NCI-H1105 treated with DMSO at 0.1 percent for 48 hours (cell line): ENCODE data around the gene DYRK3.
A peak's percentile ranks its signal among the peaks of the same experiment; 100 is the strongest.
"Not testable (repeated sequence)": the region's sequence is repeated elsewhere in the genome, so short reads cannot be mapped to it uniquely, and the experiment has no call there.

ENCODE experiments used
- DNase-seq: peaks from one replicate; lab custom pipeline; 2025; lab: John Stamatoyannopoulos, UW

The DYRK3 gene

DNA sequence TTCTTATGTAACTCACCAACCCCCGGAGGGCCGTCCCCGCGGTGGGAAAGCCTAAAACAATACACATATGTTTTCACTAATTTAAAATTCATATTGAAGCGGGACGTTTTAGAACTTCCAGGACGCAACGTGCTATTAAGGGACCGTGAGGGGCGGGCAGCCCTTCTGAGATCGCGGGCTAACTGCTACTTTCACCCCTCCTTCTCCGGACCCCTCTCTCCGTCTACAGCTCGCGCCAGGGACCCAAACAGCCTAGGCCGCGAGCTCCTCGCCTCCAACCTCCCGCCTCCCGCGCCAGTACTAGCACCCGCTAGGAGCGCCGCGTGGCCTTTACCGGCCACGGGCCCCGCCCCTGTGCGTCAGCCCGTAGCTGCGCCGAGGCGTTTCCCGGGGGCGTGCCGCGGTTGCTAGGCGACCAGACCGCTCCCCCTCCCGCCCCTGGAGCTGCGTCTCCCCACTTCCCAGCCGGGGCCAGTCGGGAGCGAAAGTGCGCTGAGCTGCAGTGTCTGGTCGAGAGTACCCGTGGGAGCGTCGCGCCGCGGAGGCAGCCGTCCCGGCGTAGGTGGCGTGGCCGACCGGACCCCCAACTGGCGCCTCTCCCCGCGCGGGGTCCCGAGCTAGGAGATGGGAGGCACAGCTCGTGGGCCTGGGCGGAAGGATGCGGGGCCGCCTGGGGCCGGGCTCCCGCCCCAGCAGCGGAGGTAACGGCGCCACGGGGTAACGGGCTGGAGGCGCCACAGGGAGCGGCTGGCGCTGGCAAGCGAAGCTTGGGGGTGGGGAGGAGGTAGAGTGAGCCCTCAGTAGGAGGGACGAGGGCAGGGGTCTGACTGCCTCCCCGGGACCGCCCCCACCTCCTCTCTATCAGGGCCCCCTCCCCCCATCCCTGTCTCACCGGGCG, at the start of gene DYRK3:
TSS of gene DYRK3 (plus strand) at position 457 of the 898 bp plus-strand sequence. CDS start at position 625, 168 bp downstream.
- DNase-seq: peak; percentile 93

DNA sequence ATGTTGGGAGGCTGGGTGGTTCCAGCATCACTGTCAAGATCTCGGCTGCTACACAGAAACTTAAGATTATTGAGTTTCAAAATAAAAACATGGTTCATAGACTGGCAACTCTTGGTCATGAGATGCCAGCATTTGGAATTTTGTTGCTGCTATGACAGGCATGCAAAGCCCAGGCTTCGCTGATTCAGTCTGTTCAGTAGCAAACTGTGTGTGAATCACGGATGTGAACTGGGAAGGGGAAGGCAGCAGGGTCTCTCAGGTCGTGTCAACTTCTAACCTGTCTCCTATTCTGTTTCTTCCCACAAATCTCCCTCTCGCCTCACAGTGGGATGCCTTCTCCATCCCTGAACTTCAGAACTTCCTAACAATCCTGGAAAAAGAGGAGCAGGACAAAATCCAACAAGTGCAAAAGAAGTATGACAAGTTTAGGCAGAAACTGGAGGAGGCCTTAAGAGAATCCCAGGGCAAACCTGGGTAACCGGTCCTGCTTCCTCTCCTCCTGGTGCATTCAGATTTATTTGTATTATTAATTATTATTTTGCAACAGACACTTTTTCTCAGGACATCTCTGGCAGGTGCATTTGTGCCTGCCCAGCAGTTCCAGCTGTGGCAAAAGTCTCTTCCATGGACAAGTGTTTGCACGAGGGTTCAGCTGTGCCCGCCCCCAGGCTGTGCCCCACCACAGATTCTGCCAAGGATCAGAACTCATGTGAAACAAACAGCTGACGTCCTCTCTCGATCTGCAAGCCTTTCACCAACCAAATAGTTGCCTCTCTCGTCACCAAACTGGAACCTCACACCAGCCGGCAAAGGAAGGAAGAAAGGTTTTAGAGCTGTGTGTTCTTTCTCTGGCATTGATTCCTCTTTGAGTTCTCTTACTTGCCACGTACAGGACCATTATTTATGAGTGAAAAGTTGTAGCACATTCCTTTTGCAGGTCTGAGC, 48.6 kb upstream of the DYRK3 start:
- no peak for DNase-seq

DNA sequence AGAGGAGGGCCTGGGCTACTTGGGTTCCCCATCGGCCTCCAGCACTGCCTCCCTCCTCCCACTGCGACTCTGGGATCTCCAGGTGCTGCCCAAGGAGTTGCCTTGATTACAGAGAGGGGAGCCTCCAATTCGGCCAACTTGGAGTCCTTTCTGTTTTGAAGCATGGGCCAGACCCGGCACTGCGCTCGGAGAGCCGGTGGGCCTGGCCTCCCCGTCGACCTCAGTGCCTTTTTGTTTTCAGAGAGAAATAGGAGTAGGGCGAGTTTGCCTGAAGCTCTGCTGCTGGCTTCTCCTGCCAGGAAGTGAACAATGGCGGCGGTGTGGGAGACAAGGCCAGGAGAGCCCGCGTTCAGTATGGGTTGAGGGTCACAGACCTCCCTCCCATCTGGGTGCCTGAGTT, 47.4 kb upstream of the DYRK3 start:
- no peak for DNase-seq

DNA sequence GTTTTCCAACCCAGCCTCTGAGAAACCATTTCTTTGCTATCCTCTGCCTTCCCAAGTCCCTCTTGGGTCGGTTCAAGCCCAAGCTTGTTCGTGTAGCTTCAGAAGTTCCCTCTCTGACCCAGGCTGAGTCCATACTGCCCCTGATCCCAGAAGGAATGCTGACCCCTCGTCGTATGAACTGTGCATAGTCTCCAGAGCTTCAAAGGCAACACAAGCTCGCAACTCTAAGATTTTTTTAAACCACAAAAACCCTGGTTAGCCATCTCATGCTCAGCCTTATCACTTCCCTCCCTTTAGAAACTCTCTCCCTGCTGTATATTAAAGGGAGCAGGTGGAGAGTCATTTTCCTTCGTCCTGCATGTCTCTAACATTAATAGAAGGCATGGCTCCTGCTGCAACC, 46.8 kb upstream of the DYRK3 start:
- no peak for DNase-seq

DNA sequence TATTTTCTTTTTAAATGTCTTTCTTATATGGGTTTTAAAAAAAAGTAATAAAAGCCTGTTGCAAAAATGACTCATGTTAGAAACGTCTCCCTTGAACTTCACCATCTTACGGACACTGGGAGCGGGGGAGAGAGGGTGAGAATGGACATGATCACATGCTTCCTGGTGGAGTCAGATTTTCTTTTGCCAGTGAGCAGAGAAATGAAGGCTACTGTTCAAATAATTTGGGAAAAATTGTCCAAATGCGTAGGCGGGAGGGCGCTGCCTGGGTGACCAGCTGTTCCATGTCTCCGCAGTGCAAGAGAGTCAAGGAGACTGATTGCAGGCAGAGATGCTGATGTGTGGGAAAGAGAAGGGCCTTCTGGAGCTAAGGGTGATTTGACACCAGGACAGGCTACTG, 46.1 kb upstream of the DYRK3 start:
- DNase-seq: no peak

DNA sequence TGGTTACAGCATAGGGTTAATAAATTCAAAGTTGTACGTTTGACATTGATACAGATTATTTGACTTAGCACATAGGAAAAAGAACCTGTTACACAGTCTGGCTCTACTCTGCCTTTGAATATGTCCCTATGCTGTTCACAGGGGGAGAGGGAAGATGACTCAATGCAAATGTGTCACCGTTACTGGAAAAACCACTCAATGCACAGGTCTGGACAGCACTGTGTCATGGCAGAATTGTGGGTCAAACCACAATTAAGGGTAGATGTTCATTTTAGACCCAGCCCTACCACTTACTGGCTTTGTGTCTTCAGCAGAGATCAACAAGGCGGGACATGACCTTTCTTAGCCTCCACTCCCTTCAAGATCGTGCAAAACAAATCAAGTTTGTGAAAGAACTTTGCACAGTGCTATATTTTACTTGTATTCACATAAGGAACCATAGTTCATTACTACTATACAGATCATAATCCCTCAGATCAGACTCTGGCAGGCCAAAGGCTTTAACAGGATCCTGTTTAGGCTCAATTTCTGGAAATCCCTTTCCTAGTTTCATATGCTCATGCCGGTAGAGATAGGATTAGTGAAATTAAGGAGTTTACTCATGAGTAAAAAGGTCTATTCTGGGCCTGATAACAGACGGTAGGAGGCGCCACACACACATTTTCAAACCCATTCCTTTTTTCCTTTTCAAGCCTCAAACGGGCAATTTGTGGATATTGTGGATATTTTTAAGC, 45.1 kb upstream of the DYRK3 start:
- DNase-seq: no peak

DNA sequence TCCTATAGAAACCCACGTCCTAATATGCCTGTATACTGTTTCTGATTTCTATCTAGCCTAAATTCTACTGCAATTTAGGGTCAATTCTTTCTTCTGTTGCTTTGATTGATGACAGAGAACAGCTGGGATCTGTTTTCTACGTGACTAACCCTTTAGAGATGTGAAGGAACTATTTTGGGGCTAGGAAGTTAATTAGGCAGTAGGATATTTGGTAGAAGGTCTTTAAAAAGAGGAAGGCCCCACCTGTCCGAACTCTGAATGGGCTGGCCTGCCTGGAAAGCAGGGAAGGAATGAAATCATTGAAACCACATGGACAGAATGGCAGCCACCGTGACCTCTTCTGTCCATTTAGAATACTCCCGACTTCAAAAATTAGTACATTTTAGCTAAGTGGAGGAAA, 44.1 kb upstream of the DYRK3 start:
- no peak for DNase-seq

DNA sequence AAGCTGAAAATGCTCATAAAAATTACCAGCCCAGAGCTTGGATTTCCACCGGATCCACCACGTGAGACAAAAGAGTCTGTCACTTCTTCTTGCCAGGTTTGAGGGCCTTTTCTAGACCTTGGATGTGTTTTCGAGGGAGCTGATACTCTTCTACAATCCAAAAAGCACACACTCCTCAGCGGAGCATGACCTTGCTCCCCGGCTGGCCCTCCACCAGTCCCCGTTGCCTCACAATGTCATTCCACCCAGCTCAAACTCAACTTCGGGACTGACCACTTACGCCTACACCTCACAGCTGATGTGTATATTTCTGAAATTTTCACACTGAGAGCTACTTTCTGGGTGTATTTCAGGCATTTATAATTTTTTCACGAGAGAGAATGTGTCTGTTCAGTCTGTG, 43.6 kb upstream of the DYRK3 start:
- DNase-seq: no peak

DNA sequence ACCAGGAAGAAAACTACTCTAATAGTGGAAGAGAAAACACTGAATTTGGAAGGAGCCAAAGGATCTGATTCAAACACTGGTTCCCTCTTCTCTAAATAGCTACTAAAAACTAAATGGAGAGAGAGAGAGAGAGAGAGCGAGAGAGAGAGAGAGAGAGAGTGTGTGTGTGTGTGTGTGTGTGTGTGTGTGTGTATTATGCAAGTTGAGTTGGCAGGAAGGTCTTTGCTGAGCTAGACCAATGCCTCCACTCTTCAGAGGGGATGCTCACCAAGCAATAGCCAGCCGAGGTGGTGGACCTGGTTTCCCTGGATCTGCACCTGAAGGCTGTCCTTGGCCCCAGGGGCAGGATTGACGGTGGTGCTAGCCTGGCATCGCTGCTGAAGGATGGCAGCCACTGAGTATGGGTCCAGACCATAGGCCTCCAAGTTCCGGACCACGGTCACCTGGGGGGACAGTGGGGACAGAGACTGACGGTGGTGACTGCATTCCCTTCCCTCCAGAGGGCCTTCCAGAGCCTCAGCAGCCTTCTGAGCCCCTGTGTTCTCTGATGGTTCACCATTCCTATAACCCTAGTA, 41.9 kb upstream of the DYRK3 start:
- DNase-seq: no peak

DNA sequence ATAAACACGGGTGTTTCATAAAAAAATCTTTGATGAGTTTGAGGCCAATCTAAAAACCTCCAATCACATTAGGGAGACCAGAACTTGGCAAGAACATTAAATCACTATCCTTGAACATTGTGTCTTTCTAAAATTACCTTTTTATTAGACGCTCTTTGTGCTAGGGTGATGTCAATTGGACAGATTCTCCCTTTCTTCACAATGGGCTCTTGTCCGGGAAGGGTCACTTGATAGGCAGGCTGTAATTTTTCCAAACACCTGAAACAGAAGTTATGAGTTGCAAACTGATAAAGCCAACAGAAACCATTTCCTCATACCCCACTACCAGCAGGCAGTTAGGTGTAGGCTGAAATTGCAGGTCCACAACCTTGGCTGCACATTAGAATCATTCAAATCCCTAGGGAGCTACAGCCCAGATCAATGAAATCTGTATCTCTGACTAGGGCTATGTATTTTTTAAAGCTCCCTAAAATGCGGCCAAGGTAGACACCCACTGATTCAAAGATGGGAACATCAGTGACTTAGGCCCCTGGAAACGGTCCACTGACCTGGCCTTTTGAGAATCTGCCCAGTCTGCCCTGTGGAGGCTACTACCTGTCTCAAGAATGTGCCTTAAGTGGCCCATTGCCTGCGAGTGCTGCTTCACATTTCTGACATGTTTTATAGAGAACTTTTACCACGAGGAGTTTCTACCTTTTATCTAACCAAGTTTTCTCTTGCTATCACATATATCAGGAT, 39.6 kb upstream of the DYRK3 start:
- no peak for DNase-seq

DNA sequence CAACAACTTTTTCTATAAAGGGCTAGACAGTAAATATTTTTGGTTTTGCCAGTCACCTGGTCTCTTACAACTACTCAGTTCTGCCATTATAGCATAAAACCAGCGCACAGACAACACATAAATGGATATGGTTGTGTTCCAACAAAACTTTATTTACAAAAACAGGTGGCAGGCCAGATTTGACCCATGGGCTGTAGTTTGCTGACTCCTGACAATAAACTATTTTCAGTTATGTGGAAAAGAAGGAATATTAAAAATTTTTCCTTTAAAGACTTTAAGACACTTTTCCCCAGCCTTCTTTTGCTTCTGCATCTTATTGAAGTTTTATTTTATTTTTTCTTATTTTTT, 39.0 kb upstream of the DYRK3 start:
- no peak for DNase-seq

DNA sequence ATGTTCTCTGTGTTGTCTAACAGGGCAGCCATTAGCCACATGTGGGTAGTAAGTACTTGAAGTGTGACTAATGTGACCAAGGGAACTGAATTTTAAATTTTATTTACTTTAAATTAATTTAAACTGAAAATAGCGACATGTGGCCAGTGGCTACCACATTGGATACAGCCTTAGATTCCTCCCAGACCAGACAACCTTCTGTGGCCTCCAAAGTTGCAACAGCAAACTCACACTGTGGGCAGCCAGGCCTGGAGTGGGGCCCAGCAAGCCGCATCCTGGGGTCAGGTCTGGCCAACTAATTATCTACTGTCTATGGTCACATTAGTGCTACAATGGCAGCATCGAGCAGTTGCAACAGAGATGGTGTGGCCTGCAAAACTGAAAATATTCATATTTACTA, 34.8 kb upstream of the DYRK3 start:
- no peak for DNase-seq

DNA sequence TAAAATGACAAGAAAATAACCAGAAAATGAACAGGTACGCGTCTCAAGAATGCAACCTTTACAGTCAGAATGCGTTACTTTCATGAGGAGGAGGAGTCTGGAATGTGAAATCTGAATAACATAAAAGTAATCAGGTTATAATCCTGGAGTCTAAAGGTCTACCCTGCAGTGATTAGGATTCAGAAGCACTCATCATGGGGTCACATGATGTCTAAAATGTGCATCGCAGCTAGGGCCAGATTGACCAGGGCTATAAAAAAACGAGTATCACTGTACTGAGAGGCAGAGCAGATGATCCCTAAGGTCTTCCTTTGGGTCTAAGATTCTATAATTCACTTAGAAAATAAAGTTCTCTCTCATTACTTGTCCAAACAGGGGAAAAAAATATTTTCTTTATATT, 30.5 kb upstream of the DYRK3 start:
- DNase-seq: no peak

DNA sequence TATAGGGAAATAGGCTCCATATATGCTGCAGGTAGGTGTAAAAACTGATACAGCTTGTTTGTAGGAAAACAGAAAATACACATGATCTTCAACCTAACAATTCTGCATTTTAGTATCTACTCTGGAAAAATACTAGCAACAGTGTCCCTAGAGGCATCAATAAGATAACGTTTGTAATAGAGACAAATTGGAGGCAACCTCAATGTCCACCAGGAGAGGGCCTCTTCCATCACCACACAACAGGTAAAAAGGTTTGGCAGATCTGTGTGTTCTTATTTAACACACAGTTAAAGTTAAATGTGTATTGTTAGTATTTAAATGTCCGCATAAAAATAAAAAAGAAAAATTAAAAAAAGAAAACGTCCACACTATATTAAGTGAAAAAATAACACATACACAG, 28.5 kb upstream of the DYRK3 start:
- peak; percentile 33 for DNase-seq

DNA sequence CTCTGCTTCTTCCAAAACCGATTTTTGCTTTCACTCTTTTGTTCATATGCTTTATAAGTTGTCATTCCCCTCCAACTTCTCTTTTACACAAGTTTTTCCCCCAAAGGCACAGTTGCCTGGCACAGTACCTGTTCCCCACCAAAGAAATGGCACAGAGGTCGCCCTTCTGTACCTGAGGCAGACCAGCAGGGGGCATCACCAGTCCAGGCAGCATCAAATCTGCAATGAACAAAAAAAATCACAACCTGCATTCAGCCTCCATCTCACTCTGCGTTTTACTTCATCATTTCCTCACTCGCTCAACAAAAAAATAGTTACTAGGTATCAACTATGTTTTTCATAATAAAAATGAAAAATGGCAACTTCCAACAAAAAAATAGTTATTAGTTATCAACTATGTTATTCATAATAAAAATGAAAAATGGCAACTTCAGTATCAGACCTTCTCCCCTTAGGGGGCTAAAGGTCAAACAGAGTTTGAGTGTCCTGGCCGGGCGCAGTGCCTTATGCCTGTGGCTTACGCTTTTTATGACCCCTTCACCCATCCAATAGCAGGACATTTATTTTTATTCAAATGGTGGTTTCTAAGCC, 27.1 kb upstream of the DYRK3 start:
- peak; percentile 39 for DNase-seq

DNA sequence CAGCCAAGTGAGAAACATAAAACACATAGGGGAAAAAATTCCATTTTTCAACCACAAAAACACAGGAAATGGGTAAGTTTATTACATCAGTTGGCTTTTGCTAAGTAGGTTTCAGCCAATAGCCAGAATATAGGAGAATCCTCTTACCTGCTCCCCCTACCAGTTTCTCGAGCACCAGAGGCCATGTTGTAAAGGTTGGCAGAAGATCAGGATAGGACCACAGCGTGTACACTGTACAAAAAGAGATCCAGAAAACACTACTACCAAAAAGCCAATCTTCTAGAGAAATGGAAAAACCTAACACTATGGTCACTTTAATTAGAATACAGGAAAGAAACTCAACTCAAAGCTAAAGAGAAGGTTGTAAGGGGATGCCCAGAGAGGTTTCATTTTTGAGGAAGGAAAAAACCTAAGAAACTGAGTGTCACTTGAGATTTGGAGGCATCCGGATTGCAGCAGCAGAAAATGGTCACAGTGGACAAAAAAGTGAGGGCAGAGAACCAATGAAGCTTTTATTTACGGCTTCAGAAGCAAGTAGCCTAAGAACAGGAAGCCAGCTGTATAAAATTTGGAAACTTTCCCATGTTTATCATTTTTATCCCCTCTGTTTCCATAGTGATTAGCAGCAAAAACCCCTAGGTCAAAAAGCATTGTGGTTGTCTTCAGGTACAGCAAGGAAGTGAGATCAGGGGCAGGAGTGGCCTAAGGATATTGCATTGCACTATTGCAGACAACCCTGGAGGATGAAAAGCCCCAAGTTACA, 25.9 kb upstream of the DYRK3 start:
- no peak for DNase-seq

DNA sequence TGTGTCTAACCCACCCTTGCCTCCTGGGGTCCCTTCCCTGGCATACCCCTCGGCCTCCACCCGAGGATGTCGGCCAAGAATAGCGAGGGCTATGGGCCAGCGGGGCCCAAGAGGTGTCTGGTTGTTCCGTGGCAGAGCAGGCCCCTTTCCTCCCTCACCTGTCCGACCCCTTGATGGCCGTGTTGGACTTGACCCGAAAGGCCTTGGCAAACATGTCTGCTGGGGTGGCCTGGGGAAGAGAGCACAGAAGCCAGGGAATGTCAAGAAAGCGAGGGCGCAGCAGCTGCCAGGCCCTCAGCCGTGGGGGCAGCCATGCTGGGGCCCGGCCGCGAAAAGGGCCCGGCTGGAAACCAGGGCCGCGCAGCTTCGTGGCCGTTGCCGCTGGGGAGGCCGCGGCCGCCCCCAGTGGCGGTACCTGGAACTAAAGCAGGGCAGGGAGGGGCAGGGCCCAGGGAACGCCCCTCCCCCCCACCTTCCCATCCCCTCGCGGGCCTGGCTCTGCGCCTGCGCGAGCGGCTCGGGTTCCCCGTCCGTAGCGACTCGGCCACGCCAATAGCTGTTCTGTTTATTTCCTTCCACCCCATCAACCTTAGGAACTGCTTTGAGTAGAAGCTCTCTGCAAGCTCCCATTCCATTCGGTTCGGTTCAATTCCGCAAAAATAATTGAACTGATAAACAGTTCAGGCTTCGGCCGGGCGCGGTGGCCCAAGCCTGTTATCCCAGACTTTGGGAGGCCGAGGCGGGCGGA, 23.0 kb upstream of the DYRK3 start, which contains the start of gene EIF2D:
TSS of gene EIF2D (minus strand) at position 337 of the 748 bp plus-strand sequence. CDS start at position 214, 123 bp downstream.
- DNase-seq: peak; percentile 91

DNA sequence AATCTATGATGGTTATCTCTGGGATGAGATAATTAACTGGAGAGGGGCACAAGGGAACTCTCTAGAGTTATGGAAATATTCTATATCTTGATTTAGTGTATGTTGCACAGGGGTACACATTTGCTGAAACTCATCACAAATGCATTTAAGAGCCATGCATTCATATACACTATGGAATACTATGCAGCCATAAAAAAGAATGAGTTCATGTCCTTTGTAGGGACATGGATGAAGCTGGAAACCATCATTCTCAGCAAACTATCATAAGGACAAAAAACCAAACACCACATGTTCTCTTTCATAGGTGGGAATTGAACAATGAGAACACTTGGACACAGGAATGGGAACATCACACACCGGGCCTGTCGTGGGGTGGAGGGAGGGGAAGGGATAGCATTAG, 8.9 kb upstream of the DYRK3 start:
- not testable (repeated sequence) for DNase-seq

DNA sequence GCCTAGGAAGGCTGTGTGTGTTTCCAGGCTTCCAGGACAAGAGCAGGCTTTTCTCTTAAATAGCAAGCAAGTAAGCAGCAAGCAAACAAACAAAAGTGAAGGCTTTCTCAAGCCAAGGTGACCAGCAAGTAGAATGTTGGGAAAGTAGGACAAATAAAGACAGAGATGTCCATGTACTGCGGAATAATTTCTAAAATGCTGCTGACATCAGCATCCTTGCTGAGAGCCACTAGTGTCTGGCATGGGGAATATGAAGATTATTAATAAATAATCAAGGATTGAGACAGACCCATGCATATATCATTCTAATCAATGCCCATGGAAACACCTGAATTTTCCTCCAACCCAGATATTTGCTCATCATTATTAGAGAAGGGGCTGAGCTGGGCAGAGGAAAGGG, 6.4 kb upstream of the DYRK3 start:
- no peak for DNase-seq
